NCI-H446 (cell line): ENCODE data around the gene LENG9.
"Not testable (repeated sequence)": the region's sequence is repeated elsewhere in the genome, so short reads cannot be mapped to it uniquely, and the experiment has no call there.

Source experiments
- DNase-seq, 2 experiments: peaks; one replicate each; lab custom pipeline; 2025; lab: John Stamatoyannopoulos, UW

The LENG9 gene

GRCh38 chr19:54459282-54460229 is 4.0 kb downstream of the LENG9 start:
- DNase-seq: no peak

- no peak for DNase-seq
Observed at GRCh38 chr19:54458648-54459281, 4.8 kb downstream of the LENG9 start.

GRCh38 chr19:54457773-54458647 is 5.6 kb downstream of the LENG9 start:
- DNase-seq: no peak

GRCh38 chr19:54456423-54457373 is 6.9 kb downstream of the LENG9 start:
- DNase-seq: no peak

- no peak for DNase-seq
Observed at GRCh38 chr19:54455786-54456422, 7.7 kb downstream of the LENG9 start.

GRCh38 chr19:54454781-54455675 is 8.6 kb downstream of the LENG9 start:
- DNase-seq: no peak

- no peak for DNase-seq
Observed at GRCh38 chr19:54453921-54454780, 9.4 kb downstream of the LENG9 start.

GRCh38 chr19:54452626-54453025 is 11.0 kb downstream of the LENG9 start:
- DNase-seq: no peak

- no peak for DNase-seq
Observed at GRCh38 chr19:54451997-54452396, 11.6 kb downstream of the LENG9 start.

- DNase-seq: no peak
Observed at GRCh38 chr19:54451331-54451871, 12.2 kb downstream of the LENG9 start.

- peak in 1 of 2 experiments; percentile 15 for DNase-seq
Observed at GRCh38 chr19:54449701-54450069, 13.9 kb downstream of the LENG9 start.

GRCh38 chr19:54448774-54449700 is 14.5 kb downstream of the LENG9 start, which contains the start of gene LENG8:
Gene LENG8 (plus strand): TSS chr19:54449199. CDS start chr19:54451345, 2,146 bp downstream.
- DNase-seq: peak; percentile 95 to 97

- DNase-seq: peak in 1 of 2 experiments; percentile 32
Observed at GRCh38 chr19:54448040-54448773, 15.4 kb downstream of the LENG9 start.

- not testable (repeated sequence) for DNase-seq
Observed at GRCh38 chr19:54446349-54446748, 17.2 kb downstream of the LENG9 start.

- no peak for DNase-seq
Observed at GRCh38 chr19:54444737-54445136, 18.8 kb downstream of the LENG9 start.

GRCh38 chr19:54440641-54441040 is 22.9 kb downstream of the LENG9 start:
- DNase-seq: no peak
